HG03565 (cell line): ENCODE measurements around the gene CCDC69.

Source experiments
- ATAC-seq: cut with Tn5 transposase; IDR thresholded peaks from one replicate; pipeline ENCODE4 v1.9.1; 2021; ENCODE audit warnings: mild to moderate bottlenecking, moderate library complexity; ENCODE audit not compliant: unreplicated experiment

CCDC69 gene

GRCh38 chr5:151146061-151146460 lies 77.8 kb downstream of the CCDC69 start:
- ATAC-seq, result no peak

DNA sequence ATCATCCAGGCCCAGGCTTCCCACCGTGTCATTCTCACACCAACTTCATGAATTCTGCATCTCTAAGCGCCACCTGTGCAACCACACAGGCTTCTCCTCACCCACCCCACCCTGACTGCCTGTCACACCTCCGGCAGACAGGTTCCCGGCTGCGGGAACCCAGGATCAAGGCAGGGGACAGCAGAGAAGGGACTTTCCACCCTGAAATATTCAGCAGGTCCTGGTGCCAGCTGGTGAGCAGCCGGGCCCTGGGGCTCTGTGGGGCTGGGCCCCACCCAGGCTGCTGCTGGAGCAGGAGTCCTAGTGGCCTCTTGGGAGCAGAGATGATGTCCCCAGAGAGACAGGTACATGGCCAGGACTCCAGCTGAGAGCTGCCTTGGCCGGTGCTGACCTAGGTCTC lies 79.0 kb downstream of the CCDC69 start:
- no peak for ATAC-seq

GRCh38 chr5:151144275-151144674 lies 79.6 kb downstream of the CCDC69 start:
- no peak for ATAC-seq

GRCh38 chr5:151143645-151144044 lies 80.2 kb downstream of the CCDC69 start:
- ATAC-seq, result no peak

DNA sequence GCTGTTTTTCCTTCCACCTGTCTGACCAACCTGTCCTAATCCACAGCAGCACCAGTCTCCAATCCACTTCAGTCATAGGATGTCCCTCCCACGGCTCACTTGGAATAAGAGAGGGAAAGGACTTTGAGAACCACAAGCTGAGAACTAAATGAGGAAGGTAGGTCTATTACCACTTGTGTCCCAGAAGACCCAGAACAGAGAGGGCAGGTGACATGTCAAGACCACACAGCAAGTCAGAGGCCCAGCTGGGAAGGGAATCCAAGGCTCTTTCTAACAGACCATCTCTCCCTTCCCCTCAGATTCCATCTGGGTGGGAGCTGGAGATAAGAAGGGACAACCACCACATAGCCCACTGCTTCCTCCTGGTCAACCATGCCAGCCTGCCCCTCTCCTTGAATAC lies 81.0 kb downstream of the CCDC69 start:
- no peak for ATAC-seq

- ATAC-seq, result peak; percentile 92
Observed at GRCh38 chr5:151141535-151141934, 82.4 kb downstream of the CCDC69 start.

GRCh38 chr5:151140686-151141459 lies 83.0 kb downstream of the CCDC69 start:
- ATAC-seq, result no peak

- ATAC-seq, result no peak
Observed at GRCh38 chr5:151139646-151140045, 84.2 kb downstream of the CCDC69 start.

DNA sequence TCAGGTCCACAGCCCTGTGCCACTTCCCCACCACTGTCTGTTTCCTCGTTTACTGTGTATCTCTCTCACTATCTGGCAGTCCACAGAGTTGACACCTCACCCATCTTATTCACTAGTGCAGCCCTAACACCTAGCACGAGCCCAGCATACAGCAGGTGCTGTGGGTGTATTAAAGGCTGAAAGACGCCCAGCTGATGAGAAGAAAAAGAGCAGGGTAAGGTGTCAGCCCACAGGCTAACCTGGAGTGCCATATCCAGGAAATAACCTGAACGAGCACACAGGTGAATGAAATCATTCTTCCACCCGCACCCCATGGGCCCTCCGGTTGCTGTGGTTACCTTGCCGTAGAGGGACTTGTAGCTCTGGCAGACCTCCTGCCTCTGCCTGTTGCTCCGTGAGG lies 84.9 kb downstream of the CCDC69 start:
- ATAC-seq, result no peak

DNA sequence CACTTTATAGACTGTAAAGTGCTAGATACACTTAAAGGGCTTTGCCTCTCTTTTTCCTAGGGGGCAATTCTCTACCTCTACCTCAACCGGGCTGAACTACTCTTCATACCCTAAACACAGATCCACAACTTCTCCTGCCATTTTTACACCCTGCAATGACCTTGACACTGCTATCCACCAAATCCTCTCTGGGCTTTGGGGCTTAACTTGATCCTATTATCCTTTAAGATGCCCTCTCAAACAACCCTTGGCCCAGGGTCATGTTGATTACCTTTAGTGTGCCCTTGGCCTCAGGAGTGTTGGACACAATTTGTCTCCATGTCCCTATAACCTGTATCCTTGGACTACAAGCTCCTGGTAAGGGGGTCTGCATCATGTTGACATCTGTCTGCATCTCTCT lies 85.8 kb downstream of the CCDC69 start:
- no peak for ATAC-seq

GRCh38 chr5:151137067-151137825 lies 86.6 kb downstream of the CCDC69 start:
- no peak for ATAC-seq

- ATAC-seq, result no peak
Observed at GRCh38 chr5:151134228-151134627, 89.7 kb downstream of the CCDC69 start.

DNA sequence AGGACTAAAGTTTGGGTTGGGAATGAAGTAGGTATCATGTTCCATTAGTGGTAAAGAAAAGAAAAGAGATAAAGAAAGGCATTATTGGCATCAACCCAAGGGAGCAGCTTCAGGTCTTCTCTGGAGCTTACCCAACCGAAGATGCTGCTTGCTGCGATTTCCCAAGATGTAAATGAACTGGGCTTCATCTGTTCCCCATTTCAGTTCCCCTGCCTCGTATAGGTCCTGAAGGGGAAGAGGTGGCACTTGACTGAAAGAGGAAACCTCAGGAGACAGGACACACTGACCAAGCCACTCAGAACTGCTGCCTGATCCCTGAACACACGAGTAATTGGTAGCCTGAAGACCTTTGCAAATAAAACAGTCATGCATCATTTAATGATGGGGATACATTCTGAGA lies 90.9 kb downstream of the CCDC69 start:
- ATAC-seq, result no peak
